ENCODE results near the gene IFITM5.
"Not testable (repeated sequence)": the region's sequence is repeated elsewhere in the genome, so short reads cannot be mapped to it uniquely, and the experiment has no call there.

Gene IFITM5

GRCh38 chr11:313304-313786 lies 14.0 kb upstream of the IFITM5 start:
- no peak for DNase-seq (ENCODE audit: extremely low read depth in 1 of 2, low read depth in 1 of 2)

- DNase-seq (ENCODE audit: extremely low read depth in 1 of 2, low read depth in 1 of 2) = no peak
Measured at GRCh38 chr11:312092-312816, 12.9 kb upstream of the IFITM5 start.

GRCh38 chr11:311013-311748 lies 11.9 kb upstream of the IFITM5 start:
- DNase-seq (ENCODE audit: extremely low read depth in 1 of 2, low read depth in 1 of 2) = not testable (repeated sequence)

GRCh38 chr11:309979-310572 lies 10.8 kb upstream of the IFITM5 start:
- not testable (repeated sequence) for DNase-seq (ENCODE audit: extremely low read depth in 1 of 2, low read depth in 1 of 2)

GRCh38 chr11:308740-309665 lies 9.7 kb upstream of the IFITM5 start:
- DNase-seq (ENCODE audit: extremely low read depth in 1 of 2, low read depth in 1 of 2) = not testable (repeated sequence)

- peak in 1 of 2 donors; percentile 45 for DNase-seq (ENCODE audit: extremely low read depth in 1 of 2, low read depth in 1 of 2)
Measured at GRCh38 chr11:307766-308708, 8.7 kb upstream of the IFITM5 start, which contains the start of gene IFITM2. Gene IFITM2 (plus strand): TSS chr11:307816. CDS start chr11:308193, 377 bp downstream.

GRCh38 chr11:306645-307371 lies 7.5 kb upstream of the IFITM5 start:
- DNase-seq (ENCODE audit: extremely low read depth in 1 of 2, low read depth in 1 of 2) = no peak

- no peak for DNase-seq (ENCODE audit: extremely low read depth in 1 of 2, low read depth in 1 of 2)
Measured at GRCh38 chr11:305844-306211, 6.5 kb upstream of the IFITM5 start.

GRCh38 chr11:304915-305843 lies 5.9 kb upstream of the IFITM5 start:
- DNase-seq (ENCODE audit: extremely low read depth in 1 of 2, low read depth in 1 of 2) = no peak

GRCh38 chr11:304061-304506 lies 4.8 kb upstream of the IFITM5 start:
- no peak for DNase-seq (ENCODE audit: extremely low read depth in 1 of 2, low read depth in 1 of 2)

GRCh38 chr11:303363-303762 lies 4.0 kb upstream of the IFITM5 start:
- peak in 1 of 2 donors; percentile 53 for DNase-seq (ENCODE audit: extremely low read depth in 1 of 2, low read depth in 1 of 2)

GRCh38 chr11:299951-300735 lies 817 bp upstream of the IFITM5 start:
- DNase-seq (ENCODE audit: extremely low read depth in 1 of 2, low read depth in 1 of 2) = no peak

GRCh38 chr11:298406-299065 lies 790 bp downstream of the IFITM5 start:
- no peak for DNase-seq (ENCODE audit: extremely low read depth in 1 of 2, low read depth in 1 of 2)

GRCh38 chr11:297586-298405 lies 1.5 kb downstream of the IFITM5 start:
- peak in 1 of 2 donors; percentile 53 for DNase-seq (ENCODE audit: extremely low read depth in 1 of 2, low read depth in 1 of 2)

GRCh38 chr11:297051-297585 lies 2.2 kb downstream of the IFITM5 start:
- no peak for DNase-seq (ENCODE audit: extremely low read depth in 1 of 2, low read depth in 1 of 2)
